ENCODE data around the gene NCOA4.

Gene NCOA4

DNA sequence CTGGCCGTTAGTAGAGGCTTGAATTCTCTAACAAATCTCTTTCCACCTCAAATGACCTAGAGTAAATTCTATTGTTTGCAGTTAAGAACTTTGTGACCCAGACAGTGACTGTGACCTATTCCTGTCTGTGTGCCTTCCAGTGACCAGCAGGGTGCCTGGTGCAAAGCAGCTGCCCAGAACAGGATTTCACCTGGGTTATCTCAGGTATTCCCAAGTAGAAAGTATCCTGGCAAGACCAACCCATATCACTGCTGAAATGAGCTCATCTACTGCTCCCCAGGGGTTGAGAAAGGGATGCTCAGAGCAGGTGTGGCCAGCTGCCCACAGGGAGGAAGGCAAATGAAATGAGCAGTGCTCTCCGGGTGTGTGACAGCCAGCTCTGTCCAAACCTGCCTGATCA lies 17.7 kb upstream of the NCOA4 start:
- TF ChIP-seq, protein P1, sequence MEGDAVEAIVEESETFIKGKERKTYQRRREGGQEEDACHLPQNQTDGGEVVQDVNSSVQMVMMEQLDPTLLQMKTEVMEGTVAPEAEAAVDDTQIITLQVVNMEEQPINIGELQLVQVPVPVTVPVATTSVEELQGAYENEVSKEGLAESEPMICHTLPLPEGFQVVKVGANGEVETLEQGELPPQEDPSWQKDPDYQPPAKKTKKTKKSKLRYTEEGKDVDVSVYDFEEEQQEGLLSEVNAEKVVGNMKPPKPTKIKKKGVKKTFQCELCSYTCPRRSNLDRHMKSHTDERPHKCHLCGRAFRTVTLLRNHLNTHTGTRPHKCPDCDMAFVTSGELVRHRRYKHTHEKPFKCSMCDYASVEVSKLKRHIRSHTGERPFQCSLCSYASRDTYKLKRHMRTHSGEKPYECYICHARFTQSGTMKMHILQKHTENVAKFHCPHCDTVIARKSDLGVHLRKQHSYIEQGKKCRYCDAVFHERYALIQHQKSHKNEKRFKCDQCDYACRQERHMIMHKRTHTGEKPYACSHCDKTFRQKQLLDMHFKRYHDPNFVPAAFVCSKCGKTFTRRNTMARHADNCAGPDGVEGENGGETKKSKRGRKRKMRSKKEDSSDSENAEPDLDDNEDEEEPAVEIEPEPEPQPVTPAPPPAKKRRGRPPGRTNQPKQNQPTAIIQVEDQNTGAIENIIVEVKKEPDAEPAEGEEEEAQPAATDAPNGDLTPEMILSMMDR (IDR thresholded peaks at IDR 0.05): no peak
- Histone ChIP-seq H3K9ac (no peak overlapping the region), H3K4me2 (ENCODE audit: low read length) (no peak overlapping the region), H2AFZ (no peak overlapping the region), H3K79me2 (no peaks in the 10 kb centered on the region), H3K4me1 (no peaks in the 10 kb centered on the region), H3K27ac (no peak overlapping the region), H3K4me3 (ENCODE audit: low read depth, low read length) (no peak overlapping the region), H3K27me3 (ENCODE audit: control insufficient read depth, insufficient read depth, low read length) (no peaks in the 10 kb centered on the region), H3K36me3 (ENCODE audit: control insufficient read depth, insufficient read depth, low read length) (no peaks in the 10 kb centered on the region), H3K9me3 (ENCODE audit: control insufficient read depth, low read length) (no peaks in the 10 kb centered on the region)

DNA sequence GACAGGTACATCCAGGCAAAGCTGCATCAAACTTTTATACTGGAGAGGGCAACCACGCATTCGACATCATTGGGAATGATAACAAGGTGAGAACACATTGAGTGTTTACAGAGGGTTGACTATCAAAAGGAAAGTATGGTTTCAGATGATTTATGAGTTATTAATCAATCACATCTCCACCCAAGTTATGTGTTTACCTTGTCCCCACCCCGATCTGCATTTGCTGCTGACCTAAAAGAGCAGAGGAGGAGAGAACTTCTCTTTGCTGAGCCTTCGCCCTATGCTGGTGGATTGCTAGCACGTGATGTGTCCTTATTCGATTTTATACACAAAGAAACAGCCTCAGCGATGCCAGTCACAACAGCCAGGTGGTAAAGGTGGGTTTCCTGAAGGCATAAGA lies 15.8 kb upstream of the NCOA4 start, which contains the start of gene MSMB:
MSMB (minus strand) TSS at position 9 of the 400 bp plus-strand sequence. CDS start 32 bp downstream, outside the sequence.
- Histone ChIP-seq H3K27ac (no peak within 1 kb of the TSS), H3K27me3 (ENCODE audit: control insufficient read depth, insufficient read depth, low read length) (no peaks in the 10 kb centered on the region), H3K36me3 (ENCODE audit: control insufficient read depth, insufficient read depth, low read length) (no peaks in the 10 kb centered on the region), H3K4me1 (no peaks in the 10 kb centered on the region), H3K4me2 (ENCODE audit: low read length) (no peak within 1 kb of the TSS), H3K4me3 (ENCODE audit: low read depth, low read length) (no peak within 1 kb of the TSS), H3K9me3 (ENCODE audit: control insufficient read depth, low read length) (no peaks in the 10 kb centered on the region), H3K79me2 (no peaks in the 10 kb centered on the region), H3K9ac (no peak within 1 kb of the TSS), H2AFZ (no peak within 1 kb of the TSS)
- TF ChIP-seq, protein P1 (IDR thresholded peaks at IDR 0.05): no peak

DNA sequence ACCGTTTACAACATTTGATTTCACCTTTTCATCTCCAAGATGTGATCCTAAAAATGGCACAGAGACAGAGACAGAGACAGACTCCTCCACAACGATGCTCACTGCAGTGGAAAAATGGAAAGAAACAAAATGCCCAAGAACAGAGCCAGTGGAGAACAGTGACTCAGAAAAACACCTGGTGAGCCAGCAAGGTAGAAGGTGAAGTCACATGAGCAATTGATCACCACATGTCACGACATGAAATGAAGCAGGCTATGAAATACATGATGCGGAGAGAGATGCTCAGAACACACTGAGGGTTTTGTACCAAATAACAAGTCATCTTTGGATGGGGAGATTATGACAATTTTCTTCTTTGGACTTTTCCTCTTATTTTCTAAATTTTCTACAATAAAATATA lies 12.1 kb upstream of the NCOA4 start:
- Histone ChIP-seq H3K27ac (no peak overlapping the region), H2AFZ (no peak overlapping the region), H3K27me3 (ENCODE audit: control insufficient read depth, insufficient read depth, low read length) (no peaks in the 10 kb centered on the region), H3K4me3 (ENCODE audit: low read depth, low read length) (no peak overlapping the region), H3K9ac (no peak overlapping the region), H3K9me3 (ENCODE audit: control insufficient read depth, low read length) (no peaks in the 10 kb centered on the region), H3K4me1 (no peaks in the 10 kb centered on the region), H3K79me2 (no peaks in the 10 kb centered on the region), H3K36me3 (ENCODE audit: control insufficient read depth, insufficient read depth, low read length) (no peaks in the 10 kb centered on the region), H3K4me2 (ENCODE audit: low read length) (no peak overlapping the region)
- TF ChIP-seq, protein P1 (IDR thresholded peaks at IDR 0.05): no peak

DNA sequence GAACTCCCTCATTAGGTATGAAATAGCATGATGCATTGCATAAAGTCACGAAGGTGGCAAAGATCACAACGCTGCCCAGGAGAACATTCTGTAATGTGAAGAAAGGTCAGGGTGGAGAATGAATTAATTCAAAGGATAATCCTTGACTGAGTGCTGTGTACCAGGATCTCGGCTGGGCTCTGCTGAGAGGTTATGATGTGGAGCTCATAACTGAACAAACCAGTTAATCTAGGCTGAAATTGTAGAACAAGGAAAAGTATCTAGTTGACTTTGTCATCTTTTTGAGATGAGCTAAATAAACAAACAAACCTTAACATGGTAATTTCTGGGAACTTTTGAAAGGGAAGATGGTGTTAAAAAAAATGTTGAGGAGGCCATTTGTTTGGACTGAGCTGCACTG lies 9.6 kb upstream of the NCOA4 start:
- H3K9me3 ChIP-seq (ENCODE audit: control insufficient read depth, low read length): no peaks in the 10 kb centered on the region
- no peaks in the 10 kb centered on the region for H3K36me3 ChIP-seq (ENCODE audit: control insufficient read depth, insufficient read depth, low read length)
- H2AFZ ChIP-seq: no peak overlapping the region
- H3K27ac ChIP-seq: no peak overlapping the region
- H3K27me3 ChIP-seq (ENCODE audit: control insufficient read depth, insufficient read depth, low read length): no peaks in the 10 kb centered on the region
- H3K4me2 ChIP-seq (ENCODE audit: low read length): no peak overlapping the region
- no peak overlapping the region for H3K4me3 ChIP-seq (ENCODE audit: low read depth, low read length)
- no peaks in the 10 kb centered on the region for H3K79me2 ChIP-seq
- TF ChIP-seq, protein P1 (IDR thresholded peaks at IDR 0.05): no peak
- no peak overlapping the region for H3K9ac ChIP-seq
- no peaks in the 10 kb centered on the region for H3K4me1 ChIP-seq

DNA sequence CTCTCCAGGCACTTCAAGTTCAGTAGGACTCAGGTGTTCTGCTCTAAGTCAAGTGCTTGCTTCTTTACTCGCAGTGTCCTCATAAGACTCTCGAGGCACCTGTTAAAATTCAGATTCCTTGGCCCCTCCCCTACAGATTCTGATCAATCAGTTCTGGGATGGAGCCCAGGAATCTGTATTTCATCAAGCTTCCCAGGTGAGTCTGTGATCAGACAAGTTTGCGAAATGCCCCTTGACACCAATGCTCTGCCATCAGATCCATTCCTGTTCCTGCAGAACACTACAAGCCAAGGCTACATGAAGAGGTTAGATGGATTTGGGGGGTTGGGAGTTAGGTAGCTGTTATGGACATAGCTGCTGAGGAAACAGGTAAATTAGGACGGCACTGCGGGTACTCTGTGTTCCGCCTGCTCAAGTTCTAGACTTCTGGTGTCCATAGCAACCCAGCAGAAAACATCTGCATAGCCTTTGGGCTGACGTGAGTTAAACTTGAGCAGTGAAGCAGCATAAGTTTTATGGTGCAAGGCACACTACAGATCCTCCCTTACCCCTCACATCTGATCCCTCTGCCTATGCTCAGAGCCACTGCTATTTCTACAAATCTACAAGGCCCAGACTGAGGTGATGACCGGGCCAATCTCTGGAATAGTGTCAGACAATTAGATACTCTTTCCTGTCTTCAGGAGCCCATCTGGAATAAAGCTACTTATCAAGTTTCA lies 6.8 kb upstream of the NCOA4 start:
- no peak overlapping the region for H3K27ac ChIP-seq

More for the DNA sequence above, 6.8 kb upstream of the NCOA4 start:
- Histone ChIP-seq H3K79me2 (no peaks in the 10 kb centered on the region), H3K4me1 (no peaks in the 10 kb centered on the region), H3K9ac (no peak overlapping the region), H3K4me2 (ENCODE audit: low read length) (no peak overlapping the region), H3K36me3 (ENCODE audit: control insufficient read depth, insufficient read depth, low read length) (no peaks in the 10 kb centered on the region), H3K9me3 (ENCODE audit: control insufficient read depth, low read length) (no peaks in the 10 kb centered on the region), H3K4me3 (ENCODE audit: low read depth, low read length) (no peak overlapping the region), H3K27me3 (ENCODE audit: control insufficient read depth, insufficient read depth, low read length) (no peaks in the 10 kb centered on the region), H2AFZ (no peak overlapping the region)
- TF ChIP-seq, protein P1 (IDR thresholded peaks at IDR 0.05): no peak
